ENCODE results near the gene R3HDM2.

GRCh38 chr12:57273516-57273915, 157.3 kb downstream of the R3HDM2 start:
- TF ChIP-seq, protein P1, sequence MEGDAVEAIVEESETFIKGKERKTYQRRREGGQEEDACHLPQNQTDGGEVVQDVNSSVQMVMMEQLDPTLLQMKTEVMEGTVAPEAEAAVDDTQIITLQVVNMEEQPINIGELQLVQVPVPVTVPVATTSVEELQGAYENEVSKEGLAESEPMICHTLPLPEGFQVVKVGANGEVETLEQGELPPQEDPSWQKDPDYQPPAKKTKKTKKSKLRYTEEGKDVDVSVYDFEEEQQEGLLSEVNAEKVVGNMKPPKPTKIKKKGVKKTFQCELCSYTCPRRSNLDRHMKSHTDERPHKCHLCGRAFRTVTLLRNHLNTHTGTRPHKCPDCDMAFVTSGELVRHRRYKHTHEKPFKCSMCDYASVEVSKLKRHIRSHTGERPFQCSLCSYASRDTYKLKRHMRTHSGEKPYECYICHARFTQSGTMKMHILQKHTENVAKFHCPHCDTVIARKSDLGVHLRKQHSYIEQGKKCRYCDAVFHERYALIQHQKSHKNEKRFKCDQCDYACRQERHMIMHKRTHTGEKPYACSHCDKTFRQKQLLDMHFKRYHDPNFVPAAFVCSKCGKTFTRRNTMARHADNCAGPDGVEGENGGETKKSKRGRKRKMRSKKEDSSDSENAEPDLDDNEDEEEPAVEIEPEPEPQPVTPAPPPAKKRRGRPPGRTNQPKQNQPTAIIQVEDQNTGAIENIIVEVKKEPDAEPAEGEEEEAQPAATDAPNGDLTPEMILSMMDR (IDR thresholded peaks at IDR 0.05; ENCODE audit: poor library complexity), result no peak
- TF ChIP-seq EZH2 (IDR thresholded peaks at IDR 0.05; ENCODE audit: borderline replicate concordance) (no peak), EZH2phosphoT487 (IDR thresholded peaks at IDR 0.05; ENCODE audit: low read depth, severe bottlenecking, unreplicated experiment) (no peak)
